HG02870 (cell line): ENCODE results near the gene TPD52L1.

Source experiments
- ATAC-seq: cut with Tn5 transposase; IDR thresholded peaks from one replicate; pipeline ENCODE4 v1.9.1; 2021; ENCODE audit warnings: mild to moderate bottlenecking, moderate library complexity; ENCODE audit not compliant: unreplicated experiment

TPD52L1 gene

DNA sequence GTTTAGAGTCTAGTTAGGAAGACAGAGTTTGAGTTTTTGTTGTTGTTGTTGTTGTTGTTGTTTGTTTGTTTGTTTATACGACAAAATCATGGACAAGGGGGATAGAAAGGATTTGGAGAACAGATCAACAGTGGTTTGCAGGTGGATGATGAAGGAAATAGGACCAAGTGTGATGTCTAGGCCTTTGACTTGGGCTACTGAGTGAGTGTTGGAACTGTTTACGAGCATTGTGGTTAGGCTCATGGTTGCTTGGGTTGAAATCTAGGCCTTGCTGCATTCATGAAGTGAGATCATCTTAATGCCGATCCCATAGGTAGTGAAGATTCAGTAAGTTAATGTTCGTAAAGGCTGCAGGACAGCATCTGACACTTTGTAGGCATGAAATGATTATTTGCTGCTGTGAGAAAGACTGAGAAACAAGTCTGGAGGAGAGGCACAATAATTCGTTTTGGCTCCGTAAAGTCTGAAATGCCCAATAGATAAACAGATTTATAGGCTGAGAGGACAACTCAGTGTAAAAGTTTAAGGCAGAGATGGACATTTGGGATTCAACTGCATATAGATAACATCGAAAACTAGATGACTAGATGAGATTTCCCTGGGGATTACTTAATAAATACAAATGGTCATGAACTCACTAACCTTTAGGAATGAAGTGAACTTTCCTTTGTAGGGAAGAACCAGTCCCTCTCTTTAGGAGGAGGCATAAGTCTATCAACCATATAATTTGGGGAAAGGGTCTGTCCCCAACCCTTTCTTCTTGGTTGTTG lies 78.2 kb downstream of the TPD52L1 start:
- no peak for ATAC-seq

DNA sequence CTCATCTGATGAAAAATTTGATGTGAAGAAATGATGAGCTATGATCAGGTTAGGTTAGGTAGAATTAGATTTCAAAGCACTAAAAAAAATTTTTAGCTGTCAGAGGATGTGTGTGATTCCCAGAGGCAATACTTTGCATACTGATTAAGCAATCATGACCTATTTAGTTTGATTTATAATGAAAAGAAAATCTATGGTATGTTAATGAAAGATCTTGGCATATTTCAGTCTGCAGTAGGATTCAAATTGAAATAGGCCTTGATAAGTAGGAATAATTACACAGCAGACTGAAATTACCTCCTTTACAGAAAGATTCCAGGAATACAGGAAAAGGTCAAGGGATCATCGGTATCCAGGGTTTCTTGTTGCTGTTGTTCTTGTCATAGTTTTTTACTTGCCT lies 78.9 kb downstream of the TPD52L1 start:
- no peak for ATAC-seq

DNA sequence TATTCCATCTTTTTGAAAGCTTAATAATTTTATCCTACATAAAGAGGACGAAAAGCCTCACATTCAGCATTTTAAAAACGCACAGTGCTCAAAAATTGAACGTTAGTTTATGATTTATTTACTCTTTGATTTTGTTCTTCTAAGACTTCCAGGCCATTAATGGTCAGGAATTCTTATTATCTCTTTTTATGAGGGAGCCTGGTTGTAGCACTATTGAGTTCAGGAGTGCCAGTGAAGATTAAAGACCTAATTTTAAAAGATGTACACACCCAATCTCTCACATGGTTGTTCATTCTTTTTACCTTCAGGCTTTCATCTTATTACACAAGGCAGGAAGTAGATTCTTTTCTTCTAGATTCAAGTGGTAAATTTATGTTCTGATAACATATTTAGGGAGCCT lies 79.6 kb downstream of the TPD52L1 start:
- ATAC-seq = no peak

DNA sequence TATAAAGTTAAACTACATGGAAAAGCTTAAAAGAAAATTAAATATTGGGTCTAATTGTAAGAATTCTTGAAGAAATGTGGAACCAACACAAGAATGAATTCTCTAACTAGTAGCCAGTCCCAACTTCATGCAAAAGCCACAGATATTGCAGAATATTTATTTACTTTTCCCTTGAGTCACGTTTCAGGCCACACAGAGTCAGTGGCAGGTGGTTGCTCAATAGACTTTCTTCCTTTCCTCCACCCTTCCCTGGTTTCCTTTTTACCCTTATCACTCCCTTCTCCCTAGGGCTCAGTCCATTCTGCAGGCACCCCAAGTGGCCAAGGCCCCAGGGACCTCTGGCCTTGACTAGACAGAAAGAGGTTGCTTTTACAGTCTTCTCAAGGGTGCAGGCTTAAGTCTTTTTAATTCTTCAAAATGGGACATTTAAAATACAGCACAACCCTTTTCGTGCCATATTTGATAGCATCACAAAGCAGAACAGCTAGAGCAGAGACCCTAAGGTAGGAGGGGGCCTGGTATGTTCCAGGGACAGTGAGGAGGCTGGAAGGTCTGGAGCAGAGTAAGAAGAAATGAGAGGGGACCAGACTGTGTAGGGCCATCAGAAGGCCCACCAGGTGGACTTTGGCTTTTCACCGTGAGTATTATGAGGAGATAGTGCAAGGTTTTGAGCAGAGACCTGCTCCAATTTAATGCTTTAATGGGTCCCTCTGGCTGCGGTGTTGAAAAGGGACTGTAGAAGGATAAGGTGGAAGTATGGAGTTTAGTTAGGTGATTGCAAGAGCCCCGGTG lies 83.2 kb downstream of the TPD52L1 start:
- ATAC-seq = no peak

DNA sequence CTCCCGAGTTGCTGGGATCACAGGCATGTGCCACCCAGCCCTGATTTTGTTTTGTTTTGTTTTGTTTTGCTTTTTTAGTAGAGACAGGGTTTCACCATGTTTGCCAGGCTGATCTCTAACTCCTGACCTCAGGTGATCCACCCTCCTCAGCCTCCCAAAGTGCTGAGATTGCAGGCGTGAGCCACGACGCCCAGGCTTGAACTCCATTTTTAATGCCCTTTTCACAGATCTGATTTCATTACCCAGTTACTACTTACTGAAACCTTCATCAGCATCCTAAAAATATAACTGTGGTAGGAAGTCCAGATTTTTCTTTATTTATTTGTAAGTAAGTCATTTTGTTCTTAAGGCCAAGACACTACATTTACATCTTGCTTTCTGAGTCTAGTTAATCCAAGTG lies 84.2 kb downstream of the TPD52L1 start:
- ATAC-seq = no peak

DNA sequence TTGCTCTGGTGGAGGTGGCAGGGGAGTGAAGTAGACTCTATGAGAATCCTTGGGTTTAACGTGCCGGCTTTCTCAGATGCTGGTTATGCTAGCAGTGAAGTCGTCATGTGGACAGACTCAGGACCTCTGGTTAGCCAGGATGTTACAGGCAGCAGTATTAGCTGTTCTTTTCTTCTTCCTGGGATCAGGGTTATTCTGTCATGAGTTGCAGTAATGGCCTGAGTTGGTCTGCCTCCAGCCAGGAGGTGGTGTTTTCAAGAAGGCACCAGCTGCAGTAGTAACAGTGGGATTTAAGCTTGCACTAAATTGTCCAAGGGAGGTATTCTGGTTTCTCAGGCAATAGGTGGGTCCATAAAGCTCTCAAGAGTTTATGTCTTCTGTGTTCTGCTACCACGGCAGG lies 91.5 kb downstream of the TPD52L1 start:
- no peak for ATAC-seq

DNA sequence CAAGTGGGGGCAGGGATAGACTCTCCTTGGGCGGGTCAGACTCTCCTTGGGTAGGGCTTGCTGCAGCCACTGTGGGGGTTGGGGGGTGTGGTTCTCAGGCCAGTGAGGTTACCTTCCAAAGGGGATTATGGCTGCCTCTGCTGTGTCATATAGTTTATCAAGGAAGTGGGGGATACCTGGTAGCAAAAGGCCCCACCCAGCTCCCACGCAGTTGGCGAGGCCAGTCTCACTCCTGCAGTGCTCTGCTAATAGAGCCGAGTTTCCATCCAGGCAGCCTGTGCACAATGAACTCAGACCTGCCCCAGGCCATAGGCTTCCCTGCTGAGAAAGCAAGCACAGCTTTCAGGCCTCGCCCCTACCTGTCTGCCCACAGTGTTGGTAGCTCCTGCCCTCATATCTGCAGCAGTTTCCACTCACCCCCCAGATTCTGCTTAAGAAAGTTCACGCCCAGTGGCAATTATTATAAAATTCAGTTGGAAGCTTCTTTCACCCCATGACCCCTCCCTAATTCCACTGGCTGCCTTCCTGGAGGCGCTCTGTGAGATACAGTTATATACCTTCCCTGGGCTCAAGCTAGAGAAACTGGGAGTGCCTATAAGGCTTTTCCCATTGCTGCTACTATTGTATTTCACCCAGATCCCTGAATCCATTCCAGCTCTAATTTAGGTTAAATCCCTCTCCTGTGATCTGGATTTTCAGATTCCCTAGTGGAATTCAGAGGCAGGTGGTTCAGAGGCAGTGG lies 92.1 kb downstream of the TPD52L1 start:
- ATAC-seq = no peak

DNA sequence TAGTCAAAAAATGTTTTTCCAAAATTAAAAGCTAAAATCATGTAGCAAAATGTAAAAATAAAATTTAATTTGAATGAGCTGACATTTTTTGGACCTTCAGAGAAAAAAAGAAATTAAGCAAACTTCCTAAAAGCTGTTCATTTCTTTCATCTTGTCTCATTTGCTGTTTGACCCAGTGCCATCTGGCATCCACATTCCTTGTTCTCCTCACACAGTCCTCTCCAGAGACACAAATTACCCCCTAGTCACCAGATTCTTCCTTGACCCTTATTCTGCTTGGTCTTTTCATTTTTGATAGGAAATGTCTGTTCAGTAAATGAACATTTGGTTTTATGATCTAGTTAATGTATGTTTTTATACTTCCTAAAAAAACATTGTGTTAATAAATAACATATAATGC lies 93.0 kb downstream of the TPD52L1 start:
- ATAC-seq = no peak

DNA sequence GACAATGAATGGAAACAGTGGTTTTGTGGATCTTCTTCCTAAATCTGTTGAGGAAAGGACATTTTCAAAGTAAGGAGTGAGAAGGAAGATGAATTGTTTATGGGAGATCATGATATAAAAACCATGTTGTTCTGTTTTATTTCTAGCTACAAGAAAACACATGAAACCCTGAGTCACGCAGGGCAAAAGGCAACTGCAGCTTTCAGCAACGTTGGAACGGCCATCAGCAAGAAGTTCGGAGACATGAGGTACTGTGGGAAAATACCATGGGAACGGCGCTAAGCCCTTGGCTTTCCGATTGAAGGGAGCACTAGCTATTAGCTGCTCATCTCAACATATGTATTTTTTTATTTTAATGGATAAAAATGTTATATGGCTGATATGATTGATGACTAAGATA lies 94.6 kb downstream of the TPD52L1 start:
- ATAC-seq = no peak

DNA sequence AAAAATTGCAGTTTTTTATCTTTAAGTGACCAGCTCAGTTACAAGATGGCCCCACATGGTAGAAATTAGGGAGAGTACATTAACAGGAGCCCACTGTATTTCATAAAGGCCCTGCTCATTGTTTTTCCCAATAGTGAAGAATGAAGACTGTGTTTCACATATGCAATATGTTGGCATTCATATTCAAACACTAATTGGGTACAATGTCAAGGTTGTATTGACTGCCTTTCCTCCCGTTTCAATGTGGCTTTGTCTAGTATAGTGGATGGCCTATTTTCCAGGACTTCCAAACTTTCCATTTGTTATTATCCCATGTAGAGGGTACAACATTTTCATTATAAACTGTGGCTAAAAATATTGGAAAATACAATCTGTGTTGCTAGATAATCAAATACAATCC lies 96.9 kb downstream of the TPD52L1 start:
- no peak for ATAC-seq

DNA sequence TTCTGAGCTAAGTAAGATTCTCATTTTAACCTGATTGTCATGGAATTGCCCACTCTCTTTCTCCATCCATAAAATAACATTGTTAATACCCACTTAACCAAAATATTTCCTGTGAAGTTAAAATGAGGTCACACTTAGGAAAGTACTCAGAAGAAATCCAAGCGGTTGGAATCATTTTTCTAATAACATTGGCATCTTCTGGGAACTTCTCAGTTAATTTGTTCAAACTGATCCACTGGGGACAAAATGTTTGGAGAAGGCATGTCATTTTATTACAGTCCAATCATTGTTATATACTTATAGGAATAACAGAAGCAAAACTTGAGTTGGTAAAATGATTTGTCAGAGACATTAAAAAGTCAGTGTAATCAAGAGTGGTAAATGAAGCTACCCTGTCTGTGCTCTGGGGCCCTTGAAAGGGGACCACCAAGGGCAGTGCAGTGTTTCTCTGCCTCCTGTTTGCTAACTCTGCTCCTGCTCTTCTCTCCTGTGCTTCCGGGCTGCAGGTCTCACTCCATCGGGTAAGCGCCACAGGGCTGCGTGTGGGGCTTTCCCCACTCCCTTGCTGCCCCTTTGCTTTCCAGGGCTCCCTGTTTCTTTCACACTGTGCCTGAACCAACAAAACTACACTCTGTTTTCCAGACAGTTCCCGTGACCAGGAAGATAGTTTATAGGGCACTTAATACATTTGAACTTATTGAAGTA lies 98.1 kb downstream of the TPD52L1 start:
- ATAC-seq = no peak

DNA sequence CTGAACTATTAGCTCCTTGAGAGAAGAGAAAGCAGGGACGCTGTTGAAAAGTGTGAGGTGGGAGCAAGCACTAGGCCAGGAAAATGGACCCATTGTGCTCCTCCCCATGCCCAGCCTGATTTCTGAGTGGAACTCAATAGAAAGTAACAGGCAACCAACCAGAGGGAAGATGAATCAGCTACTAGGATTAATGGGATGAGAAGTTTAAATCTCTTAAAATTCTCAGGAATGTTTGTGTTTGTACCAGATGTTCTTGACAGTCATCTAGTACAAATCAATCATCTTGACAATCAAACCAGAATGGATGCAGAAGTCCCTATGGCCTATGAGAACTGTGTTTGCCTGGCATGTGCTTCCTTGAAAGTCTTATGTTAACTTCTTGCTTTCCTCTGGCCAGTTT lies 99.3 kb downstream of the TPD52L1 start:
- ATAC-seq = no peak

DNA sequence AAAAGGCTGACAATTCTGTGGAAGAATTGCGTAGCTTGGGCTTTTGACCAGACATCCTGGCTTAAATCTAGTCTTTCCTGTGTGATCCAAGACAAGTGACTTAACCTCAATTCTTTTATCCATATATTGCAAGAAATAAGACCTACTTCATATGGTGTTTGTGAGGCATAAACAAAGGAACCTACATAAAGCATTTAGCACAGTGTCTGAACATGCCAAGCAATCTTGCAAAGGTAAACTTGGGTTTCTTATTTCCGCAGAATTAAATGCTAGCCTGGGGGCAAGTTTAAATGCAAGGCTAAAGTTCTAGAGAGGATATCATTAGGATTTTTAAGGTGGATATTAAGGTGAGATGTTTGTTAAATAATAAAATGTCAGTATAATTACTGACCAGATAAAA lies 100.3 kb downstream of the TPD52L1 start:
- ATAC-seq = no peak

DNA sequence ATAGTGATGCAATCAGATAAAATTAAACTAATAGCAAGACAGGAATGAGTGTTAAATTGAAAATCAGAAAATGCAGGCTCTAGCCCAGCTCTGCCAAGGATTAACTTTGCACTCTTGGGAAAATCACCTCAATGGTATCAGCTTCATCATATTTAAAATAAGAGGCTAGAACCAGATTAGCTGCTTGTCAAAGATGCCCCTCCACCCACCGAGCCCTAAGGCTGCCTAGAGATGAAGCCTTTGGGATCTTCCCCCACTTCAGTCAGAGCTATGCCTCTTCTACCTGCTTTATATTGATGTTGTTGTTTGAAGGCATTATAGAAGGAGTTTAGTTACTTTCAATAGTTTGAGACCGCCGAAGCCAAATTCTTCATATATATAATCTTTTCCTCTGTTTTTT lies 100.7 kb downstream of the TPD52L1 start:
- no peak for ATAC-seq

DNA sequence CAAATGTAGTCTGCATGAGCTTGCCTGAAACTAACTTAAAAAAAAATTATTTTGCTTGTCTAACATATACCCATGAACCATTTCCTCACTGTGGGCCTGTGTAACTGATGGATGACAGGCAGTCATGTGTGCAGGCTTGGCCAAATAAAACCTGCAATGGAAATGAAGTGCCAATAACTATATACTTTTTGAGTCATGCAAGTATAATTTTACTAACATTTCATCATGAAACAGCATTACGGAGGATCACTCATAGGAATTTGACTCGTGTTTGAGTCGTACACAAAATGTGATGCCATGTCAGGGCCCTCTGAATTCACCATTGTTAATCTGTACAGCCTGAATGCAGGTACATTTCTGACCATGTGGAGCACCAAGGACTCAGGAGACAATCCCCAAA lies 101.6 kb downstream of the TPD52L1 start:
- ATAC-seq = no peak

DNA sequence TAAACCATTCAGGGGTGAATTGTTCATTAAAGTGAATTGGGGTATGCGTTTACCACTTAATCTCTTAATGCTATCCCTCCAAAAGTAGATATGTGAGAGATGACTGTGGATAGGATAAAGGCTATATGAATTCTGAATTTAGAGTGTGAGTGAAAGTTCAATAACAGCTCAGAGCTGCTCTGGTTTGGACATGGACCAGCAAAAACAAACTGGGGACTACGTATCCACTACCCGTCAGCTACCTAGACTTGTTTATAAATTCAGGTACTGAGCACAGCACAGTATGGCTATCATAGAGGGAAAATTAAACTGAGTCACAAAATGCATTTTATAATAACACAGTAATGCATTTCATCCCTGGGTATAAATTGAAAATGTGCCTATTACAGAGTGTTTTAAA lies 103.8 kb downstream of the TPD52L1 start:
- no peak for ATAC-seq

DNA sequence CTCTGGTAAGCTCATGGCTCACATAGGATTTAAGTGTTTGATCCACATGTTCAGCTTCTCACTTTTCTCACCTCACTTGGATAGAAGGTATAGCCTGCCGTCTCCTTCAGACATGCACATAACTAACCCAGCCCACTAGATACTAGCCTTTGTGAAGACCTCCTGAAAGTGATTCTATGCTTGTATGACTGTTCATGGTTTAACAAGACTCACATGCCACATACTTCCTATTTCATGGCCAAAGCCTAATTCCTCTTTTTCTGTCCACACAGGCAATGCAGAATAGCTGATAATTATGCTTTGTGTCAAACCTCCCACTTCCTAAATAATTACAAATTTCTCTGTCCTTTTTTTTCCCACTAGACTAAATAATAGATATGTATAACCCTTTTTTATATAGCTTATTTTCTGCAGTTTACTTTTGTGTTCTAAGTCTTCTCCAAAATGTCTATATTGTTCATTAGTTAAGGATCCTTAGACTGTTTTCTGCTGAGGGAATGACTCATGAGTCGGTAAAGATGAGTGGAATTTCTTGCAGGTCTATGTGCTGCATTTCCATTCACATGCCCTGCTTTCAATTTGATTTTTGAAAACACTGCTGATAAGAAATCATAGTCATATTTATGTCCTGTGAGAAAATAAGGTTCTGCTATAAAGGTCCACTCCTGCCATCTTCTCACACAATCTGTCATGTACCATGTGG lies 105.2 kb downstream of the TPD52L1 start:
- peak; percentile 85 for ATAC-seq

DNA sequence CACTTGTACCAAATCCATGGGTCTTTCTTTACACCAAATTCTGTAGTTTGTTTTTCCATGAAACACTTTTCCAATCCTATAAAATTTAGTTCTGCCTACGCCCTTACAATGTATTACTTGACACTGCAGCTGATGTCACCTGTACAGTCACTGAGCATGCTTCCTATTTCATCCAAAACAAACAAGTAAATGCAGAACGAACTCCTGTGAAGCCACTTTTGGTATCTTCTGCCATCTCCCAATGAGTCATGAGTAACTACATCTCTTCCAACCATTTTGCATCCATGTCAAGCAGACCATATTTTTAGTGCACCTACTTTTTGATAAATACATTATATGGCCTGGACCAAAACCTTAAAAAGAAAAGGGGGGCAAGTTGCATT lies 105.8 kb downstream of the TPD52L1 start:
- ATAC-seq = no peak

DNA sequence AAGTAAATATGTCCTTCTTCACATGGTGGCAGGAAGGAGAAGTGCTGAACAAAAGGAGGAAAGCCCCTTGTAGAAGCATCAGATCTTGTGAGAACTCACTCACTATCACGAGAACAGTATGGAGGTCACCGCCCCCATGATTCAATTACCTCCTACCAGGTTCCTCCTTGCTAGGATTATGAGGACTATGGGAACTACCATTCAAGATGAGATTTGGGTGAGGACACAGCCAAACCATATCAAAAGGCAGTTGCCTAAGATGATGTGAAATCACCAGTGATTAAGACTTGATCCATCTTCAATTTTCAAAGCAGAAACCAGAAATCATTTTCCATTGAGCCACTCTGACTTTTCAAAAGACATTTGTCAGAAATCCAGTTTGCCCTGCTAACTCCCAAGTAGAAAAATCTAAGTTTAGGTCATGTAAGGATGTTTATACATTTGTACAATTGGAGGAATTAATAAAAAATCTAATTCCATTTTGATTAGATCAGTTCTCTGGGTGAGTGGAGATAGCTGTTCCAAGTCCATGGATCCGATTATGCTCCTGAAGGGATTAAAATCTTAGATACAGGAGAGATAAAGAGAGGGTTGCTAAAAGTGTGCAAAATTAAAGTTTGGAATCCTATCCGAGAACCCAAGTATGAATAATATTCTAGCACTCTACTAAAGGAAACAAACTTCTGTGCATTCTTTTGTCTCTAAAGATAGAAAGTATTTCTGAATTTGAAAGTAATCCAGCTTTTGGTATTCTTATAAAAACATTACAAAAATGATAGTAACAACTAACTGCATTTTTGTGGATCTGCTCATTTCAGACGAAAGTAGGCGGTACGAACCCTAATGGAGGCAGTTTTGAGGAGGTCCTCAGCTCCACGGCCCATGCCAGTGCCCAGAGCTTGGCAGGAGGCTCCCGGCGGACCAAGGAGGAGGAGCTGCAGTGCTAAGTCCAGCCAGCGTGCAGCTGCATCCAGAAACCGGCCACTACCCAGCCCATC lies 108.7 kb downstream of the TPD52L1 start:
- no peak for ATAC-seq
